Stimulated activated CD4-positive, alpha-beta T cell treated with anti-CD3 and anti-CD28 coated beads, Interleukin-15, amount 100 ng/mL, for 48 hours (primary cell): Measurements from ENCODE around the gene ADAP2.
"Not testable (repeated sequence)": the region's sequence is repeated elsewhere in the genome, so short reads cannot be mapped to it uniquely, and the experiment has no call there.

Experiments
- DNase-seq, 2 donors: peaks; one replicate each; pipeline ENCODE4 v3.0.0-alpha.2; 2020; ENCODE audit warnings: low read depth in 2 of 2

The ADAP2 gene

GRCh38 chr17:30929861-30930260, 8.1 kb downstream of the ADAP2 start:
- not testable (repeated sequence) for DNase-seq

GRCh38 chr17:30930495-30930894, 8.8 kb downstream of the ADAP2 start:
- DNase-seq: no peak

GRCh38 chr17:30931582-30931981, 9.8 kb downstream of the ADAP2 start:
- DNase-seq: not testable (repeated sequence)

- DNase-seq: no peak
Observed at GRCh38 chr17:30933966-30934365, 12.2 kb downstream of the ADAP2 start.

GRCh38 chr17:30939051-30939689, 17.4 kb downstream of the ADAP2 start:
- DNase-seq: no peak

GRCh38 chr17:30942308-30943079, 20.7 kb downstream of the ADAP2 start:
- DNase-seq: no peak

- DNase-seq: no peak
Observed at GRCh38 chr17:30947796-30948195, 26.1 kb downstream of the ADAP2 start.

- DNase-seq: no peak
Observed at GRCh38 chr17:30950189-30950588, 28.4 kb downstream of the ADAP2 start.

GRCh38 chr17:30950669-30951399, 29.1 kb downstream of the ADAP2 start:
- no peak for DNase-seq

GRCh38 chr17:30952638-30953393, 31.1 kb downstream of the ADAP2 start:
- no peak for DNase-seq

GRCh38 chr17:30954046-30954830, 32.5 kb downstream of the ADAP2 start:
- no peak for DNase-seq

- no peak for DNase-seq
Observed at GRCh38 chr17:30956764-30957374, 35.1 kb downstream of the ADAP2 start.

- no peak for DNase-seq
Observed at GRCh38 chr17:30957741-30958140, 36.0 kb downstream of the ADAP2 start.

- no peak for DNase-seq
Observed at GRCh38 chr17:30958187-30958586, 36.4 kb downstream of the ADAP2 start.

GRCh38 chr17:30961209-30962188, 39.8 kb downstream of the ADAP2 start:
- no peak for DNase-seq

- DNase-seq: not testable (repeated sequence)
Observed at GRCh38 chr17:30964312-30964711, 42.6 kb downstream of the ADAP2 start.

GRCh38 chr17:30964876-30965275, 43.1 kb downstream of the ADAP2 start:
- DNase-seq: no peak

- no peak for DNase-seq
Observed at GRCh38 chr17:30965686-30966085, 43.9 kb downstream of the ADAP2 start.

- not testable (repeated sequence) for DNase-seq
Observed at GRCh38 chr17:30967911-30968310, 46.2 kb downstream of the ADAP2 start.
